ENCODE results near the gene KCTD21. TPM values are rescaled to one million over a fixed set of nuclear protein-coding genes. Genes with fewer than 3 reads are reported as not detected.
A peak's percentile ranks its signal among the peaks of the same experiment; 100 is the strongest.

Gene KCTD21
- total RNA-seq, 1 donor from 2014 or later = 10.4 TPM

GRCh38 chr11:78140392-78141077 lies 47.9 kb downstream of the KCTD21 start:
- intact Hi-C loops (cut with DNase I) = no loop called here
- DNase-seq = no peak
- Histone ChIP-seq H3K9me3 (no peaks in the 10 kb centered on the region), H3K27ac (no peak overlapping the region), H3K27me3 (ENCODE audit: low read depth) (no peaks in the 10 kb centered on the region), H3K36me3 (no peaks in the 10 kb centered on the region), H3K4me1 (peaks cover 23% of the 10 kb centered on the region), H3K4me3 (peak overlapping the region; percentile 91)
- ATAC-seq = no peak
- TF ChIP-seq CTCF (IDR thresholded peaks at IDR 0.05) = no peak

GRCh38 chr11:78139422-78140391 lies 48.7 kb downstream of the KCTD21 start, which contains the start of gene ALG8:
Gene ALG8 (minus strand): TSS chr11:78139626. CDS start chr11:78139588, 38 bp downstream.
- TF ChIP-seq CTCF (IDR thresholded peaks at IDR 0.05) = no peak
- H3K4me3 ChIP-seq = peak within 1 kb of the TSS; percentile 91
- H3K4me1 ChIP-seq = peaks cover 23% of the 10 kb centered on the region
- peak within 1 kb of the TSS; percentile 82 for H3K27ac ChIP-seq
- peak; percentile 97 for DNase-seq
- H3K36me3 ChIP-seq = no peaks in the 10 kb centered on the region
- H3K9me3 ChIP-seq = no peaks in the 10 kb centered on the region
- peak; percentile 100 for ATAC-seq
- intact Hi-C loops (cut with DNase I) = no loop called here
- no peaks in the 10 kb centered on the region for H3K27me3 ChIP-seq (ENCODE audit: low read depth)

- Histone ChIP-seq H3K9me3 (no peaks in the 10 kb centered on the region), H3K27me3 (ENCODE audit: low read depth) (no peaks in the 10 kb centered on the region), H3K4me3 (peak overlapping the region; percentile 91), H3K27ac (peak overlapping the region; percentile 82), H3K36me3 (no peaks in the 10 kb centered on the region), H3K4me1 (peaks cover 23% of the 10 kb centered on the region)
- DNase-seq (no peak), ATAC-seq (peak; percentile 39 to 48)
- intact Hi-C loops (cut with DNase I) = no loop called here
- no peak for TF ChIP-seq CTCF (IDR thresholded peaks at IDR 0.05)
These were observed 49.6 kb downstream of the KCTD21 start for GRCh38 chr11:78138694-78139421.

GRCh38 chr11:78138291-78138690 lies 50.1 kb downstream of the KCTD21 start:
- no peak for DNase-seq
- Histone ChIP-seq H3K27ac (no peak overlapping the region), H3K27me3 (ENCODE audit: low read depth) (no peaks in the 10 kb centered on the region), H3K9me3 (no peaks in the 10 kb centered on the region), H3K36me3 (no peaks in the 10 kb centered on the region), H3K4me1 (peaks cover 23% of the 10 kb centered on the region), H3K4me3 (peak overlapping the region; percentile 91)
- no peak for ATAC-seq
- TF ChIP-seq CTCF (IDR thresholded peaks at IDR 0.05) = no peak
- intact Hi-C loops (cut with DNase I) = no loop called here

GRCh38 chr11:78132475-78132874 lies 56.0 kb downstream of the KCTD21 start:
- H3K27me3 ChIP-seq (ENCODE audit: low read depth) = no peaks in the 10 kb centered on the region
- intact Hi-C loops (cut with DNase I) = no loop called here
- DNase-seq = no peak
- ATAC-seq = no peak
- H3K4me3 ChIP-seq = no peak overlapping the region
- H3K9me3 ChIP-seq = no peaks in the 10 kb centered on the region
- H3K4me1 ChIP-seq = no peaks in the 10 kb centered on the region
- no peaks in the 10 kb centered on the region for H3K36me3 ChIP-seq
- no peak overlapping the region for H3K27ac ChIP-seq
- no peak for TF ChIP-seq CTCF (IDR thresholded peaks at IDR 0.05)
